SH-SY5Y (cell line): ENCODE data around the gene PPAN.

Experiments used
- GATA2 ChIP-seq: IDR thresholded peaks from 2 replicates; pipeline ENCODE4 v1.6.1; 2011; ENCODE audit warnings: mild to moderate bottlenecking, low read depth, low read length
- GATA3 ChIP-seq: IDR thresholded peaks from 2 replicates; pipeline ENCODE4 v1.6.1; 2011; ENCODE audit warnings: low read depth, mild to moderate bottlenecking, low read length, moderate library complexity

DNA sequence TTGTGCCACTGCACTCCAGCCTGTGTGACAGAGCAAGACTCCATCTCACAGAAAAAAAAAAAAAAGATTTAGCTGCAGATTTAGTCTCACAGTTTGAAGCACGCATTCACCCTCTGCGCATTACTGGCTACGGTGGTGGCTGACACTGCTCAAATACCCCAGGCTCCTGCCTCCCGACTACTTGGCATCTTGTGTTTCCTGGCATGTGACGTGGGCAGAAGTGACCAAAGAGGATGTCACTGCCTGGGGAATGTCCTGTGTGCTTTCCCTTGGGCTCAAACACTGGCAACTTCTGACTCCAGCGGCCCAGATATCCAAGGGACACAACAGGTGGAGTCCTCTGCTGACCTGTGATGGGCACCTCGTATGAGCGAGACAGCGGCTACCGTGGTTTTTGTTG is 38.2 kb downstream of the PPAN start:
- no peak for TF ChIP-seq GATA3
- TF ChIP-seq GATA2, result no peak
